Fibroblast of mammary gland (primary cell): Measurements from ENCODE around the gene DYSF.

Experiments used
- DNase-seq: peaks from one replicate; pipeline ENCODE4 v3.0.0-alpha.2; 2010; ENCODE audit warnings: low read depth
- H3K4me3 ChIP-seq: 2 replicates; pipeline ENCODE4 v1.5.1; 2011; ENCODE audit warnings: low read depth, mild to moderate bottlenecking, low read length, moderate library complexity; ENCODE audit not compliant: control insufficient read depth
- TF ChIP-seq, protein P1 (sequence below): conservative IDR thresholded peaks from 2 replicates; pipeline ENCODE4 v1.5.1; 2011; ENCODE audit warnings: low read depth, low read length, inconsistent platforms; ENCODE audit not compliant: control insufficient read depth, insufficient read depth

DYSF gene

GRCh38 chr2:71451705-71452104 lies 1.7 kb upstream of the DYSF start:
- TF ChIP-seq, protein P1, sequence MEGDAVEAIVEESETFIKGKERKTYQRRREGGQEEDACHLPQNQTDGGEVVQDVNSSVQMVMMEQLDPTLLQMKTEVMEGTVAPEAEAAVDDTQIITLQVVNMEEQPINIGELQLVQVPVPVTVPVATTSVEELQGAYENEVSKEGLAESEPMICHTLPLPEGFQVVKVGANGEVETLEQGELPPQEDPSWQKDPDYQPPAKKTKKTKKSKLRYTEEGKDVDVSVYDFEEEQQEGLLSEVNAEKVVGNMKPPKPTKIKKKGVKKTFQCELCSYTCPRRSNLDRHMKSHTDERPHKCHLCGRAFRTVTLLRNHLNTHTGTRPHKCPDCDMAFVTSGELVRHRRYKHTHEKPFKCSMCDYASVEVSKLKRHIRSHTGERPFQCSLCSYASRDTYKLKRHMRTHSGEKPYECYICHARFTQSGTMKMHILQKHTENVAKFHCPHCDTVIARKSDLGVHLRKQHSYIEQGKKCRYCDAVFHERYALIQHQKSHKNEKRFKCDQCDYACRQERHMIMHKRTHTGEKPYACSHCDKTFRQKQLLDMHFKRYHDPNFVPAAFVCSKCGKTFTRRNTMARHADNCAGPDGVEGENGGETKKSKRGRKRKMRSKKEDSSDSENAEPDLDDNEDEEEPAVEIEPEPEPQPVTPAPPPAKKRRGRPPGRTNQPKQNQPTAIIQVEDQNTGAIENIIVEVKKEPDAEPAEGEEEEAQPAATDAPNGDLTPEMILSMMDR = no peak
- no peak overlapping the region for H3K4me3 ChIP-seq
- DNase-seq = no peak

GRCh38 chr2:71452565-71452964 lies 796 bp upstream of the DYSF start:
- TF ChIP-seq, protein P1 = peak; percentile 17
- H3K4me3 ChIP-seq = no peak overlapping the region
- DNase-seq = peak; percentile 57

DNA sequence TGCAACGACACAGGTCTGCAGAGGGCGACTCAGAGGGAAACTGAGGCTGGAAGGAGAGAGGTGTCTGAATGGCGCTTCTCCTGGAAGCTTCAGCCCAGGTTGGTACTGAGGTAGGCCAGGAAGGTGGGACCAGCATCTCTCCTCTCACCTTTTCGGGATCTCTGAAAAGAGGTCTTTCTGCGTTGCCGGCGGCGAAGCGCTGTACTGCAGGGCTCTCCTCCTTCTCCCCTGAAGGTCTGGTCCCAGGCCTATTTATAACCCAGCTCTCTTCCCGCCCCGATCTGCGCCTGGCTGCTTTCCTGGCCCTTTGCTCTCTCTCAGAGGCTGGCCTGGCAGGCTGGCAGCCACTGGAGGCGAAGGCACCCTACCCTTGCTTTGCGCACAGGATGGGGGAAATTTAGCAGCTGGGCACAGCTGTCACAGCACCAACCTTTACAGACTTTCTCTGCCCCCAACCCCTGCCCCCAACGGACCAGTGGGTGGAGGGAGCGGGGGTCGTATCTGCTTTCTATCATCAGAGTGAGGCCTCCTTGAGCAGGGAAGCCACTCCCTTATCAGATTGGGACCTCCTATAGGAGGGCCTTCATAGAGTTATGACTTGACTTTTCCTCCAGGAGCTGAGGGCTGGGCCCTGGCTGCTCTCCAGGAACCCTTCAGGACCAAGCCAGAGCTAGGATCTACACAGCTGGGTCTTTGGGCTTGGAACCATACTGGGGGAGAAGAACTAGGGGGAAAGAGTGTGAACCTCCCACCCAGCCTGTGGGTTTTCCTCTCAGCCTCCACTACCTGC lies 1.1 kb downstream of the DYSF start:
- DNase-seq = no peak
- no peak overlapping the region for H3K4me3 ChIP-seq
- TF ChIP-seq, protein P1 = no peak

DNA sequence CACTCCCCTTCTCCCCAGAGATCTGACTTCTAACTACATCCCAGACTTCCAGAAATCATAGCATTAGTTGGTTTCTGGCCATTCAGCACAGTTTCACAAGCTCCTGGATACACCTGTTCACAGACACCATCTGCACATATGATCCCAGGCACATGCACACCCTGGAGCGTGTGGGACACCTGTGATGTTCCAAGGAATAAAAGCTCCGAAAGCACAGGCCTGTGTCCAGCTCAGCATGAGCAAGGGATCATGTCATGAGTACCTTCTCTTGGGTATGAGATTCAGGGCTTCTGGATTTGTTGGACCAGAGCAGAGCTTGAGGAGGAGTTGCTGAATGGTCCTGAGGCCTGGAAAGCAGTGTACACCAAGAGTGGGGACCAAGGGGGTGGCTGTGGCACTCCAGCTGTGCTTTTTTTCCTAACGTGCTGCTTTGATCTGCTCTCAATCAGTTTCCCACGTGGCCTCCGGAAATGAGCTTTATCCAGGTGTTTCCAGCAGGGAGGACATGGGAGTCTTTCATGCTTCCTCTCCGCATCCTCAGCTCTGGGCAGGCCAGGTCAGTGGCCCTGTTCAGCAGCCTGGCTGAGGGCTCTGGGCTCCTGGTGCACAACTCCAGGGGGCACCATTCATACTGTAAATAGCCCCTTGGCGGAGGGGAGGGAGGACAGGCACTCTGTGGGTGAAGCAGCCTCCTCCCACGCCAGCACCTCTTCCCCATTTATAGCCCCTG lies 1.8 kb downstream of the DYSF start:
- TF ChIP-seq, protein P1 = no peak
- no peak overlapping the region for H3K4me3 ChIP-seq
- no peak for DNase-seq

- H3K4me3 ChIP-seq = no peak overlapping the region
- TF ChIP-seq, protein P1 = no peak
- no peak for DNase-seq
Measured at GRCh38 chr2:71455741-71456569, 2.6 kb downstream of the DYSF start.

GRCh38 chr2:71456617-71457016 lies 3.3 kb downstream of the DYSF start:
- no peak overlapping the region for H3K4me3 ChIP-seq
- TF ChIP-seq, protein P1 = no peak
- DNase-seq = no peak
